Right forelimb (tissue), 1 donor: ENCODE data around the gene SNX8.
"Not testable (repeated sequence)": the region's sequence is repeated elsewhere in the genome, so short reads cannot be mapped to it uniquely, and the experiment has no call there.

Experiments
- DNase-seq: peaks from one replicate; pipeline ENCODE4 v3.0.0-alpha.2; 2018

Gene SNX8

GRCh38 chr7:2314209-2314955 lies at the start of gene SNX8:
Gene SNX8, minus strand, starts transcription at chr7:2314441. Its CDS starts 20 bp downstream, at chr7:2314421.
- peak; percentile 97 for DNase-seq

- no peak for DNase-seq
Observed at GRCh38 chr7:2362385-2363088, 48.3 kb upstream of the SNX8 start.

GRCh38 chr7:2360796-2361195 lies 46.6 kb upstream of the SNX8 start:
- DNase-seq, result no peak

GRCh38 chr7:2359610-2360009 lies 45.4 kb upstream of the SNX8 start:
- no peak for DNase-seq

GRCh38 chr7:2358968-2359527 lies 44.8 kb upstream of the SNX8 start:
- DNase-seq, result no peak

GRCh38 chr7:2357571-2357970 lies 43.3 kb upstream of the SNX8 start:
- no peak for DNase-seq

GRCh38 chr7:2357165-2357564 lies 42.9 kb upstream of the SNX8 start:
- no peak for DNase-seq

GRCh38 chr7:2355705-2356008 lies 41.4 kb upstream of the SNX8 start:
- no peak for DNase-seq

- no peak for DNase-seq
Observed at GRCh38 chr7:2354939-2355704, 40.9 kb upstream of the SNX8 start.

- peak; percentile 95 for DNase-seq
Observed at GRCh38 chr7:2354186-2354938, 40.1 kb upstream of the SNX8 start, which contains the start of gene EIF3B. Gene EIF3B, plus strand, starts transcription at chr7:2354827. Its CDS starts 95 bp downstream, at chr7:2354922.

- DNase-seq, result peak; percentile 96
Observed at GRCh38 chr7:2353936-2354185, 39.6 kb upstream of the SNX8 start.

GRCh38 chr7:2353113-2353935 lies 39.1 kb upstream of the SNX8 start:
- no peak for DNase-seq

- DNase-seq, result no peak
Observed at GRCh38 chr7:2350861-2351260, 36.6 kb upstream of the SNX8 start.

- no peak for DNase-seq
Observed at GRCh38 chr7:2350055-2350454, 35.8 kb upstream of the SNX8 start.

- DNase-seq, result not testable (repeated sequence)
Observed at GRCh38 chr7:2347351-2348063, 33.3 kb upstream of the SNX8 start.

GRCh38 chr7:2336626-2337299 lies 22.5 kb upstream of the SNX8 start:
- no peak for DNase-seq

GRCh38 chr7:2332606-2333231 lies 18.5 kb upstream of the SNX8 start:
- not testable (repeated sequence) for DNase-seq

GRCh38 chr7:2331707-2332106 lies 17.5 kb upstream of the SNX8 start:
- no peak for DNase-seq

GRCh38 chr7:2330493-2330892 lies 16.3 kb upstream of the SNX8 start:
- no peak for DNase-seq

- no peak for DNase-seq
Observed at GRCh38 chr7:2326951-2327350, 12.7 kb upstream of the SNX8 start.
